K562 (cell line): Measurements from ENCODE around the gene SPATS2L. TPM values are rescaled to one million over a fixed set of nuclear protein-coding genes. Genes with fewer than 3 reads are reported as not detected.

ENCODE experiments used
- CBX5 ChIP-seq: IDR thresholded peaks from 2 replicates; pipeline ENCODE4 v1.6.1; 2014; ENCODE audit warnings: low read depth, borderline replicate concordance
- ELF4 ChIP-seq: fragments of 450-650 bp; formaldehyde crosslinking; IDR thresholded peaks from 2 replicates; pipeline ENCODE4 v1.4.0; 2022; ENCODE audit warnings: missing genetic modification characterization
- EP400 ChIP-seq: fragments of 450-650 bp; IDR thresholded peaks from 2 replicates; pipeline ENCODE4 v1.6.1; 2017; ENCODE audit warnings: antibody characterized with exemption, mild to moderate bottlenecking, moderate library complexity
- ETV1 ChIP-seq: fragments of 450-650 bp; conservative IDR thresholded peaks from 2 replicates; pipeline ENCODE4 v1.6.1; 2016; ENCODE audit warnings: missing genetic modification characterization, control low read depth, low read depth, missing compliant biosample characterization
- KDM5B ChIP-seq: fragments of 200-600 bp; sonication (generic); IDR thresholded peaks from 2 replicates; pipeline ENCODE4 v1.6.1; 2012; ENCODE audit warnings: low read depth, mild to moderate bottlenecking, moderate library complexity, low read length, control low read depth, inconsistent platforms; ENCODE audit not compliant: insufficient replicate concordance
- SP2 ChIP-seq: IDR thresholded peaks from 2 replicates; pipeline ENCODE4 v1.6.1; 2011; ENCODE audit warnings: mild to moderate bottlenecking, low read depth, low read length, moderate library complexity; ENCODE audit not compliant: poor library complexity, severe bottlenecking; ENCODE audit errors: extremely low read depth
- ZBTB7A ChIP-seq: IDR thresholded peaks from 2 replicates; pipeline ENCODE4 v1.6.1; 2011; ENCODE audit warnings: low read depth, mild to moderate bottlenecking, low read length, moderate library complexity, borderline replicate concordance; ENCODE audit not compliant: control insufficient read depth
- ZNF263 ChIP-seq: sonication (generic); formaldehyde crosslinking; IDR thresholded peaks from 2 replicates; pipeline ENCODE4 v1.8.0; 2022; ENCODE audit warnings: mild to moderate bottlenecking, missing genetic modification reagents, borderline replicate concordance
- polyA plus RNA-seq, 8 experiments: library from polyadenylated mRNA; depleted of rRNA in 4 of 8; stranded (reverse) in 5 of 8; unstranded in 3 of 8; fragments of >200 nt; fragmentation: Nextera tagmentation in 2 of 8; fragmentation: Illumina TruSeq in 1 of 8; extraction: Ambion mirVana in 2 of 8; extraction: Trizol in 1 of 8; gene quantifications; 2 replicates each; pipeline versions ENCODE4 v1.2.1 to v1.2.3, GENCODE V29; 2011 to 2014; ENCODE audit warnings: inconsistent platforms in 1 of 8, missing spikeins in 1 of 8
- total RNA-seq, 7 experiments: library from RNA; depleted of rRNA in 6 of 7; stranded (reverse); fragments of >200 nt in 6 of 7; fragmentation: Illumina TruSeq in 2 of 7; extraction: Trizol in 2 of 7; gene quantifications; 2 replicates each; pipeline versions ENCODE4 v1.2.1 to v1.2.3, GENCODE V29; 2011 to 2021; ENCODE audit warnings: low replicate concordance in 1 of 7
- TF ChIP-seq, protein P1 (sequence below), 2 experiments: IDR thresholded peaks in 1 of 2; conservative IDR thresholded peaks in 1 of 2; 2 replicates each; pipeline ENCODE4 v1.6.1; 2016; ENCODE audit warnings: low read depth in 2 of 2, mild to moderate bottlenecking in 1 of 2, missing compliant biosample characterization in 1 of 2, missing genetic modification characterization in 1 of 2, moderate library complexity in 1 of 2
- TF ChIP-seq, protein P2 (sequence below): sonication (generic); formaldehyde crosslinking; IDR thresholded peaks from 2 replicates; pipeline ENCODE4 v1.8.0; 2022; ENCODE audit warnings: mild to moderate bottlenecking, missing genetic modification reagents
- TF ChIP-seq, protein P3 (sequence below): sonication (generic); formaldehyde crosslinking; IDR thresholded peaks from 2 replicates; pipeline ENCODE4 v1.8.1; 2023; ENCODE audit warnings: mild to moderate bottlenecking, missing genetic modification reagents, moderate library complexity
- TF ChIP-seq, protein P4 (sequence below): sonication (generic); formaldehyde crosslinking; IDR thresholded peaks from 2 replicates; pipeline ENCODE4 v1.8.0; 2022; ENCODE audit warnings: mild to moderate bottlenecking, low read depth, missing genetic modification reagents
- TF ChIP-seq, protein P5 (sequence below), 2 experiments: IDR thresholded peaks; 2 replicates each; pipeline ENCODE4 v1.6.1; 2011; ENCODE audit warnings: borderline replicate concordance in 1 of 2, control low read depth in 1 of 2, low read depth in 1 of 2, low read length in 1 of 2, mild to moderate bottlenecking in 1 of 2, mixed read lengths in 1 of 2, moderate library complexity in 1 of 2; ENCODE audit not compliant: insufficient read depth in 1 of 2, insufficient read length in 1 of 2, poor library complexity in 1 of 2, severe bottlenecking in 1 of 2; ENCODE audit errors: extremely low read depth in 1 of 2

SPATS2L gene
- total and polyA plus RNA-seq, 9 of the 15 experiments (the other 6 are each of a cell fraction or from before 2014, with no cell fraction given) = 11.3 to 41.5 (median 24.9) TPM

DNA sequence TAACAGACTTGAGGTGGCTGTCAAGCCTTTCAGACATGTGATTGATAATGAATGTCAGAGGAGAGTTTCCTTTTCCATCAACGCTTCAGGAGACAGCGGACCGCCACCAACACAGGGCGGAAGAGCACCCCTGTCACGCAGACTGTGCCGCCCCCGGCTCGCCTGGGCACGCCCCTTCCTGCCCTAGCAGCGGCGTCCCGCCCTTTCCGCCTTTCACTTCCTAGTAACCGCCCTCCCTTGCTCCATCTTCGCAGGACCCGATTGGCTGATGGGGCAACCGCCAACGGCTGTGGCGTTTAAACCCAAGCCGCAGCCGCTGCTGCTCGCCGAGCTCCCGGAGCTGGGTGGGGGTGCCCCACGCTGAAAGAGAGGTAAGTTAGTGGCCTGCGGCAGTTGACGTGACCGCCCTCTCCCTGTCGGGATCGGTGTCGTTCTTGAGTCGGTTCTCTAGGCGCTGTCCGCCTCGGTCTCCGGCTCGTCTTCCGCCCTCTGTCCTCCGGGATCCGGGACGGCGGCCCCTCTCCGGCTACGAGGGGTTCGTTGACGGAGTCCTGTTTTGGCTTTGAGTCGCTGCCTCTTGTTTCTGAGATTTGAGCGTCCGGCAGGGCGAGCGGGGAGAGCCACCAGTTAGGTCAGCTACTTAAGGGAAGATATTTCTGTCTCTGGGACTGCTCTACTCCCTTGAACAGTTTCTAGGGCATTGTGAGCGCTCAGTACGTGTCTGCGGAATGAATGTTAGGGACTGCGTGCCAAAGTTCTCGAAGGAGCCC is 219.6 kb downstream of the SPATS2L start, which contains the start of gene SGO2 (continued):
- TF ChIP-seq, protein P1, sequence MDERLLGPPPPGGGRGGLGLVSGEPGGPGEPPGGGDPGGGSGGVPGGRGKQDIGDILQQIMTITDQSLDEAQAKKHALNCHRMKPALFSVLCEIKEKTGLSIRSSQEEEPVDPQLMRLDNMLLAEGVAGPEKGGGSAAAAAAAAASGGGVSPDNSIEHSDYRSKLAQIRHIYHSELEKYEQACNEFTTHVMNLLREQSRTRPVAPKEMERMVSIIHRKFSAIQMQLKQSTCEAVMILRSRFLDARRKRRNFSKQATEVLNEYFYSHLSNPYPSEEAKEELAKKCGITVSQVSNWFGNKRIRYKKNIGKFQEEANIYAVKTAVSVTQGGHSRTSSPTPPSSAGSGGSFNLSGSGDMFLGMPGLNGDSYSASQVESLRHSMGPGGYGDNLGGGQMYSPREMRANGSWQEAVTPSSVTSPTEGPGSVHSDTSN (CRISPR knock-in tag; IDR thresholded peaks at IDR 0.05; ENCODE audit: low read depth) = no peak
- TF ChIP-seq, protein P1 (tag; conservative IDR thresholded peaks at IDR 0.05; ENCODE audit: low read depth) = peak; percentile 80
- no peak for TF ChIP-seq ZNF263
- TF ChIP-seq EP400 = peak; percentile 88
- no peak for TF ChIP-seq CBX5
- TF ChIP-seq ZBTB7A = 0 out of 2 replicates have a peak, but pooled peaks have one; percentile 26
- TF ChIP-seq, protein P2, sequence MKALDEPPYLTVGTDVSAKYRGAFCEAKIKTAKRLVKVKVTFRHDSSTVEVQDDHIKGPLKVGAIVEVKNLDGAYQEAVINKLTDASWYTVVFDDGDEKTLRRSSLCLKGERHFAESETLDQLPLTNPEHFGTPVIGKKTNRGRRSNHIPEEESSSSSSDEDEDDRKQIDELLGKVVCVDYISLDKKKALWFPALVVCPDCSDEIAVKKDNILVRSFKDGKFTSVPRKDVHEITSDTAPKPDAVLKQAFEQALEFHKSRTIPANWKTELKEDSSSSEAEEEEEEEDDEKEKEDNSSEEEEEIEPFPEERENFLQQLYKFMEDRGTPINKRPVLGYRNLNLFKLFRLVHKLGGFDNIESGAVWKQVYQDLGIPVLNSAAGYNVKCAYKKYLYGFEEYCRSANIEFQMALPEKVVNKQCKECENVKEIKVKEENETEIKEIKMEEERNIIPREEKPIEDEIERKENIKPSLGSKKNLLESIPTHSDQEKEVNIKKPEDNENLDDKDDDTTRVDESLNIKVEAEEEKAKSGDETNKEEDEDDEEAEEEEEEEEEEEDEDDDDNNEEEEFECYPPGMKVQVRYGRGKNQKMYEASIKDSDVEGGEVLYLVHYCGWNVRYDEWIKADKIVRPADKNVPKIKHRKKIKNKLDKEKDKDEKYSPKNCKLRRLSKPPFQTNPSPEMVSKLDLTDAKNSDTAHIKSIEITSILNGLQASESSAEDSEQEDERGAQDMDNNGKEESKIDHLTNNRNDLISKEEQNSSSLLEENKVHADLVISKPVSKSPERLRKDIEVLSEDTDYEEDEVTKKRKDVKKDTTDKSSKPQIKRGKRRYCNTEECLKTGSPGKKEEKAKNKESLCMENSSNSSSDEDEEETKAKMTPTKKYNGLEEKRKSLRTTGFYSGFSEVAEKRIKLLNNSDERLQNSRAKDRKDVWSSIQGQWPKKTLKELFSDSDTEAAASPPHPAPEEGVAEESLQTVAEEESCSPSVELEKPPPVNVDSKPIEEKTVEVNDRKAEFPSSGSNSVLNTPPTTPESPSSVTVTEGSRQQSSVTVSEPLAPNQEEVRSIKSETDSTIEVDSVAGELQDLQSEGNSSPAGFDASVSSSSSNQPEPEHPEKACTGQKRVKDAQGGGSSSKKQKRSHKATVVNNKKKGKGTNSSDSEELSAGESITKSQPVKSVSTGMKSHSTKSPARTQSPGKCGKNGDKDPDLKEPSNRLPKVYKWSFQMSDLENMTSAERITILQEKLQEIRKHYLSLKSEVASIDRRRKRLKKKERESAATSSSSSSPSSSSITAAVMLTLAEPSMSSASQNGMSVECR (CRISPR knock-in tag) = peak; percentile 82
- TF ChIP-seq, protein P3, sequence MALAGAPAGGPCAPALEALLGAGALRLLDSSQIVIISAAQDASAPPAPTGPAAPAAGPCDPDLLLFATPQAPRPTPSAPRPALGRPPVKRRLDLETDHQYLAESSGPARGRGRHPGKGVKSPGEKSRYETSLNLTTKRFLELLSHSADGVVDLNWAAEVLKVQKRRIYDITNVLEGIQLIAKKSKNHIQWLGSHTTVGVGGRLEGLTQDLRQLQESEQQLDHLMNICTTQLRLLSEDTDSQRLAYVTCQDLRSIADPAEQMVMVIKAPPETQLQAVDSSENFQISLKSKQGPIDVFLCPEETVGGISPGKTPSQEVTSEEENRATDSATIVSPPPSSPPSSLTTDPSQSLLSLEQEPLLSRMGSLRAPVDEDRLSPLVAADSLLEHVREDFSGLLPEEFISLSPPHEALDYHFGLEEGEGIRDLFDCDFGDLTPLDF (CRISPR knock-in tag) = peak; percentile 88
- peak; percentile 69 for TF ChIP-seq KDM5B
- TF ChIP-seq, protein P4, sequence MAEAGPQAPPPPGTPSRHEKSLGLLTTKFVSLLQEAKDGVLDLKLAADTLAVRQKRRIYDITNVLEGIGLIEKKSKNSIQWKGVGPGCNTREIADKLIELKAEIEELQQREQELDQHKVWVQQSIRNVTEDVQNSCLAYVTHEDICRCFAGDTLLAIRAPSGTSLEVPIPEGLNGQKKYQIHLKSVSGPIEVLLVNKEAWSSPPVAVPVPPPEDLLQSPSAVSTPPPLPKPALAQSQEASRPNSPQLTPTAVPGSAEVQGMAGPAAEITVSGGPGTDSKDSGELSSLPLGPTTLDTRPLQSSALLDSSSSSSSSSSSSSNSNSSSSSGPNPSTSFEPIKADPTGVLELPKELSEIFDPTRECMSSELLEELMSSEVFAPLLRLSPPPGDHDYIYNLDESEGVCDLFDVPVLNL (CRISPR knock-in tag) = peak; percentile 93; the same call in 1 of the 2 replicates
- TF ChIP-seq, protein P5, sequence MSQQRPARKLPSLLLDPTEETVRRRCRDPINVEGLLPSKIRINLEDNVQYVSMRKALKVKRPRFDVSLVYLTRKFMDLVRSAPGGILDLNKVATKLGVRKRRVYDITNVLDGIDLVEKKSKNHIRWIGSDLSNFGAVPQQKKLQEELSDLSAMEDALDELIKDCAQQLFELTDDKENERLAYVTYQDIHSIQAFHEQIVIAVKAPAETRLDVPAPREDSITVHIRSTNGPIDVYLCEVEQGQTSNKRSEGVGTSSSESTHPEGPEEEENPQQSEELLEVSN (IDR thresholded peaks at IDR 0.05; ENCODE audit: borderline replicate concordance in 1 of 2, extremely low read depth in 1 of 2, insufficient read depth in 1 of 2, insufficient read length in 1 of 2, low read depth in 1 of 2, low read length in 1 of 2, poor library complexity in 1 of 2, severe bottlenecking in 1 of 2) = peak; percentile 64 to 78
- TF ChIP-seq SP2 = peak; percentile 5
- no peak for TF ChIP-seq ELF4
- TF ChIP-seq ETV1 (tag) = peak; percentile 59; the same call in 1 of the 2 replicates
